GM19397 (cell line): ENCODE results near the gene OR2A25.

Source experiments
- ATAC-seq: cut with Tn5 transposase; IDR thresholded peaks from one replicate; pipeline ENCODE4 v1.9.1; 2021; ENCODE audit warnings: mild to moderate bottlenecking, moderate library complexity; ENCODE audit not compliant: unreplicated experiment

OR2A25 gene

GRCh38 chr7:144069953-144070352, 342 bp downstream of the OR2A25 start:
- ATAC-seq: no peak

GRCh38 chr7:144074374-144074773, 4.8 kb downstream of the OR2A25 start:
- ATAC-seq: no peak

- no peak for ATAC-seq
These were observed 16.4 kb downstream of the OR2A25 start, which contains the start of gene OR2A12 for GRCh38 chr7:144085978-144086377. OR2A12 (plus strand) TSS chr7:144086278; CDS start chr7:144095108, 8,830 bp downstream.

GRCh38 chr7:144086730-144087129, 17.1 kb downstream of the OR2A25 start:
- no peak for ATAC-seq

- ATAC-seq: no peak
These were observed 17.6 kb downstream of the OR2A25 start for GRCh38 chr7:144087230-144087629.

- no peak for ATAC-seq
These were observed 21.1 kb downstream of the OR2A25 start for GRCh38 chr7:144090667-144091066.

GRCh38 chr7:144098776-144099175, 29.2 kb downstream of the OR2A25 start:
- no peak for ATAC-seq

- no peak for ATAC-seq
These were observed 31.0 kb downstream of the OR2A25 start for GRCh38 chr7:144100607-144101006.

GRCh38 chr7:144102041-144102440, 32.4 kb downstream of the OR2A25 start:
- no peak for ATAC-seq

- no peak for ATAC-seq
These were observed 35.6 kb downstream of the OR2A25 start for GRCh38 chr7:144105211-144105610.

- ATAC-seq: no peak
These were observed 39.7 kb downstream of the OR2A25 start, which contains the start of gene OR2A2 for GRCh38 chr7:144109283-144109682. OR2A2 (plus strand) TSS chr7:144109583; CDS start chr7:144109583, 0 bp downstream.

GRCh38 chr7:144110272-144110671, 40.7 kb downstream of the OR2A25 start:
- no peak for ATAC-seq

GRCh38 chr7:144113651-144114050, 44.0 kb downstream of the OR2A25 start:
- no peak for ATAC-seq

- no peak for ATAC-seq
These were observed 48.7 kb downstream of the OR2A25 start for GRCh38 chr7:144118341-144118740.

- no peak for ATAC-seq
These were observed 53.3 kb downstream of the OR2A25 start, which contains the start of gene OR2A14 for GRCh38 chr7:144122876-144123275. OR2A14 (plus strand) TSS chr7:144123176; CDS start chr7:144129113, 5,937 bp downstream.
